HG03571 (cell line): ENCODE measurements around the gene ZC3H4.
"Not testable (repeated sequence)": the region's sequence is repeated elsewhere in the genome, so short reads cannot be mapped to it uniquely, and the experiment has no call there.

Experiments
- ATAC-seq: cut with Tn5 transposase; IDR thresholded peaks from one replicate; pipeline ENCODE4 v1.9.1; 2021; ENCODE audit not compliant: unreplicated experiment

Gene ZC3H4

GRCh38 chr19:47086280-47086679 lies 27.3 kb downstream of the ZC3H4 start:
- no peak for ATAC-seq

- no peak for ATAC-seq
Observed at GRCh38 chr19:47084879-47085439, 28.6 kb downstream of the ZC3H4 start.

- ATAC-seq = no peak
Observed at GRCh38 chr19:47082493-47082892, 31.1 kb downstream of the ZC3H4 start.

- ATAC-seq = no peak
Observed at GRCh38 chr19:47081095-47081494, 32.5 kb downstream of the ZC3H4 start.

GRCh38 chr19:47078351-47078750 lies 35.2 kb downstream of the ZC3H4 start:
- not testable (repeated sequence) for ATAC-seq

GRCh38 chr19:47075941-47076340 lies 37.6 kb downstream of the ZC3H4 start:
- no peak for ATAC-seq

- no peak for ATAC-seq
Observed at GRCh38 chr19:47075179-47075810, 38.3 kb downstream of the ZC3H4 start.

GRCh38 chr19:47074621-47075020 lies 39.0 kb downstream of the ZC3H4 start:
- no peak for ATAC-seq

- no peak for ATAC-seq
Observed at GRCh38 chr19:47073574-47073973, 40.0 kb downstream of the ZC3H4 start.

- ATAC-seq = no peak
Observed at GRCh38 chr19:47072323-47072722, 41.3 kb downstream of the ZC3H4 start.

- no peak for ATAC-seq
Observed at GRCh38 chr19:47071731-47072130, 41.8 kb downstream of the ZC3H4 start.

- no peak for ATAC-seq
Observed at GRCh38 chr19:47070756-47071155, 42.8 kb downstream of the ZC3H4 start.

GRCh38 chr19:47069795-47070194 lies 43.8 kb downstream of the ZC3H4 start:
- ATAC-seq = no peak

- ATAC-seq = no peak
Observed at GRCh38 chr19:47068876-47069406, 44.6 kb downstream of the ZC3H4 start.

- ATAC-seq = no peak
Observed at GRCh38 chr19:47068246-47068645, 45.3 kb downstream of the ZC3H4 start.

- ATAC-seq = no peak
Observed at GRCh38 chr19:47067215-47067847, 46.2 kb downstream of the ZC3H4 start.

GRCh38 chr19:47066376-47067214 lies 47.0 kb downstream of the ZC3H4 start:
- ATAC-seq = no peak

- no peak for ATAC-seq
Observed at GRCh38 chr19:47065242-47065641, 48.3 kb downstream of the ZC3H4 start.

GRCh38 chr19:47063874-47064273 lies 49.7 kb downstream of the ZC3H4 start:
- no peak for ATAC-seq

GRCh38 chr19:47058621-47059022 lies 55.0 kb downstream of the ZC3H4 start:
- ATAC-seq = no peak

GRCh38 chr19:47057328-47057727 lies 56.2 kb downstream of the ZC3H4 start:
- ATAC-seq = no peak
